H1 (cell line): Measurements from ENCODE around the gene SAXO1. TPM values are rescaled to one million over a fixed set of nuclear protein-coding genes. Genes with fewer than 3 reads are reported as not detected.

Experiments
- CTCF ChIA-PET: fragments of 300-600 bp; sonication (Branson Sonifier 250); formaldehyde crosslinking; loops from one replicate; lab custom pipeline; 2021; ENCODE audit not compliant: partially characterized antibody; lab: Charles Lee
- POLR2A ChIA-PET: fragments of 300-600 bp; sonication (Branson Sonifier 250); formaldehyde crosslinking; loops from one replicate; lab custom pipeline; 2021; ENCODE audit warnings: inconsistent platforms; ENCODE audit not compliant: partially characterized antibody; lab: Charles Lee
- DNase-seq, 2 experiments: peaks; one replicate each; pipeline versions ENCODE4 v3.0.0 to v3.0.0-alpha.2; 2010 to 2022; ENCODE audit warnings: low spot score in 2 of 2, low read depth in 1 of 2, mixed read lengths in 1 of 2
- FAIRE-seq: peaks from 2 replicates; lab custom pipeline; 2011; peaks lifted over from hg19 to GRCh38; lab: Jason Lieb, UNC
- H2AFZ ChIP-seq: 2 replicates; pipeline ENCODE4 v1.8.1; 2012; ENCODE audit warnings: low read length, inconsistent platforms
- H2AK5ac ChIP-seq: 2 replicates; pipeline ENCODE4 v1.6.1; 2013; ENCODE audit warnings: low read depth, low read length
- H2BK120ac ChIP-seq: replicated peaks from 2 replicates; pipeline ENCODE3; 2013; ENCODE audit warnings: low read depth, low read length, inconsistent platforms
- H2BK12ac ChIP-seq: 2 replicates; pipeline ENCODE4 v1.6.1; 2013; ENCODE audit warnings: low read depth, low read length
- H2BK15ac ChIP-seq: 2 replicates; pipeline ENCODE4 v1.6.1; 2013; ENCODE audit warnings: low read length
- H2BK20ac ChIP-seq: 2 replicates; pipeline ENCODE4 v1.6.1; 2013; ENCODE audit warnings: low read length
- H2BK5ac ChIP-seq: 2 replicates; pipeline ENCODE4 v1.6.1; 2013; ENCODE audit warnings: low read depth, low read length
- H3K14ac ChIP-seq: 2 replicates; pipeline ENCODE4 v1.6.1; 2013; ENCODE audit warnings: inconsistent platforms; ENCODE audit not compliant: insufficient read length
- H3K18ac ChIP-seq: 2 replicates; pipeline ENCODE4 v1.6.1; 2013; ENCODE audit warnings: low read length; ENCODE audit errors: extremely low read depth
- H3K23ac ChIP-seq: 2 replicates; pipeline ENCODE4 v1.6.1; 2013; ENCODE audit warnings: inconsistent platforms; ENCODE audit not compliant: insufficient read length
- H3K23me2 ChIP-seq: 2 replicates; pipeline ENCODE4 v1.6.1; 2013; ENCODE audit warnings: low read depth, low read length
- H3K27ac ChIP-seq: 2 replicates; pipeline ENCODE4 v1.6.1; 2011; ENCODE audit warnings: low read depth, low read length, inconsistent platforms
- H3K27me3 ChIP-seq, 4 experiments: replicated peaks in 1 of 4; 1 replicate in 1 of 4; 2 replicates in 3 of 4; pipeline versions ENCODE4 v1.6.1 to v1.8.1; 2011 to 2013; ENCODE audit warnings: low read length in 3 of 4, mild to moderate bottlenecking in 3 of 4, inconsistent platforms in 2 of 4, mixed read lengths in 2 of 4, moderate library complexity in 1 of 4; ENCODE audit not compliant: control insufficient read depth in 3 of 4, insufficient read depth in 3 of 4; ENCODE audit errors: extremely low read depth in 1 of 4
- H3K36me3 ChIP-seq, 4 experiments: 2 replicates each; pipeline versions ENCODE4 v1.6.1 to v1.8.1; 2011 to 2013; ENCODE audit warnings: mild to moderate bottlenecking in 4 of 4, low read length in 3 of 4, moderate library complexity in 2 of 4, control low read depth in 1 of 4, inconsistent platforms in 1 of 4; ENCODE audit not compliant: insufficient read depth in 4 of 4, control insufficient read depth in 2 of 4
- H3K4ac ChIP-seq: replicated peaks from 2 replicates; pipeline ENCODE3; 2013; ENCODE audit warnings: low read length, low read depth, mixed read lengths, inconsistent platforms; ENCODE audit not compliant: insufficient read length
- H3K4me1 ChIP-seq, 4 experiments: replicated peaks in 1 of 4; 1 replicate in 1 of 4; 2 replicates in 3 of 4; pipeline versions ENCODE4 v1.6.1 to v1.8.1; 2011 to 2013; ENCODE audit warnings: low read length in 3 of 4, inconsistent platforms in 2 of 4, mixed read lengths in 1 of 4; ENCODE audit not compliant: insufficient read depth in 4 of 4, control insufficient read depth in 3 of 4
- H3K4me2 ChIP-seq, 2 experiments: 2 replicates each; pipeline versions ENCODE4 v1.6.1 to v1.8.1; 2011 to 2013; ENCODE audit warnings: low read depth in 2 of 2, low read length in 2 of 2, control low read depth in 1 of 2, inconsistent platforms in 1 of 2, mild to moderate bottlenecking in 1 of 2; ENCODE audit not compliant: insufficient read depth in 1 of 2
- H3K4me3 ChIP-seq, 4 experiments: fragments of 200-600, 300-600 bp in 1 of 4; sonication (generic), shearing (Covaris generic), sonication (Bioruptor Twin) in 1 of 4; 2 replicates each; pipeline versions ENCODE4 v1.5.1 to v1.8.1; 2011 to 2016; ENCODE audit warnings: low read length in 4 of 4, low read depth in 3 of 4, control low read depth in 2 of 4, inconsistent platforms in 2 of 4, mild to moderate bottlenecking in 2 of 4, mixed read lengths in 1 of 4, moderate library complexity in 1 of 4; ENCODE audit not compliant: insufficient read depth in 2 of 4; ENCODE audit errors: extremely low read depth in 1 of 4
- H3K56ac ChIP-seq: replicated peaks from 2 replicates; pipeline ENCODE3; 2013; ENCODE audit warnings: low read depth, mild to moderate bottlenecking, mixed read lengths, low read length, inconsistent platforms; ENCODE audit not compliant: insufficient read length
- H3K79me1 ChIP-seq: 2 replicates; pipeline ENCODE4 v1.6.1; 2013; ENCODE audit warnings: low read depth, low read length, control low read depth
- H3K79me2 ChIP-seq, 2 experiments: 2 replicates each; pipeline versions ENCODE4 v1.6.1 to v1.8.1; 2012 to 2013; ENCODE audit warnings: low read length in 2 of 2, mild to moderate bottlenecking in 2 of 2, inconsistent platforms in 1 of 2; ENCODE audit not compliant: insufficient read depth in 2 of 2, control insufficient read depth in 1 of 2
- H3K9ac ChIP-seq, 4 experiments: replicated peaks in 1 of 4; 1 replicate in 1 of 4; 2 replicates in 3 of 4; pipeline versions ENCODE4 v1.6.1 to v1.8.1; 2011 to 2013; ENCODE audit warnings: low read depth in 3 of 4, low read length in 3 of 4, control low read depth in 2 of 4, mild to moderate bottlenecking in 2 of 4, moderate library complexity in 2 of 4, inconsistent platforms in 1 of 4; ENCODE audit errors: extremely low read depth in 1 of 4
- H3K9me3 ChIP-seq, 2 experiments: 2 replicates each; pipeline versions ENCODE4 v1.6.1 to v1.8.1; 2012 to 2013; ENCODE audit warnings: mild to moderate bottlenecking in 2 of 2, moderate library complexity in 2 of 2, control low read depth in 1 of 2, inconsistent platforms in 1 of 2, low read depth in 1 of 2, low read length in 1 of 2, mixed read lengths in 1 of 2; ENCODE audit not compliant: insufficient read depth in 2 of 2
- H4K20me1 ChIP-seq, 2 experiments: replicated peaks in 1 of 2; 2 replicates each; pipeline versions ENCODE3 to v1.8.1; 2011 to 2013; ENCODE audit warnings: inconsistent platforms in 2 of 2, low read length in 2 of 2, mild to moderate bottlenecking in 1 of 2; ENCODE audit not compliant: insufficient read depth in 2 of 2, control insufficient read depth in 1 of 2
- H4K5ac ChIP-seq: 2 replicates; pipeline ENCODE4 v1.6.1; 2013; ENCODE audit warnings: low read length, low read depth, mixed read lengths, inconsistent platforms; ENCODE audit not compliant: insufficient read length
- H4K8ac ChIP-seq: 2 replicates; pipeline ENCODE4 v1.8.0; 2013; ENCODE audit warnings: mild to moderate bottlenecking, moderate library complexity, low read length, inconsistent platforms; ENCODE audit not compliant: insufficient read depth; ENCODE audit errors: extremely low read depth
- H4K91ac ChIP-seq: replicated peaks from 2 replicates; pipeline ENCODE3; 2013; ENCODE audit warnings: low read length, mixed read lengths, inconsistent platforms; ENCODE audit not compliant: insufficient read length
- ATF2 ChIP-seq: IDR thresholded peaks from 2 replicates; pipeline ENCODE4 v1.6.1; 2012; ENCODE audit warnings: low read length, inconsistent platforms
- BRCA1 ChIP-seq: IDR thresholded peaks from 2 replicates; pipeline ENCODE4 v1.6.1; 2012; ENCODE audit warnings: low read depth, low read length, improper control_type of control experiment
- CHD2 ChIP-seq: IDR thresholded peaks from 2 replicates; pipeline ENCODE4 v1.6.1; 2012; ENCODE audit warnings: low read length, improper control_type of control experiment
- EP300 ChIP-seq, 2 experiments: IDR thresholded peaks; 1 replicate in 1 of 2; 2 replicates in 1 of 2; pipeline ENCODE4 v1.6.1; 2011 to 2012; ENCODE audit warnings: low read depth in 2 of 2, low read length in 2 of 2, mild to moderate bottlenecking in 2 of 2, borderline replicate concordance in 1 of 2, inconsistent platforms in 1 of 2, moderate library complexity in 1 of 2
- HDAC6 ChIP-seq: IDR thresholded peaks from one replicate; pipeline ENCODE4 v1.7.1; 2012; ENCODE audit warnings: low read depth, mild to moderate bottlenecking, inconsistent platforms, low read length, moderate library complexity
- TAF1 ChIP-seq: IDR thresholded peaks from 2 replicates; pipeline ENCODE4 v1.6.1; 2011; ENCODE audit warnings: mild to moderate bottlenecking, low read depth, low read length
- WGBS, 2 experiments: shearing (Covaris generic) in 1 of 2; methylation state at CpG; one replicate each; pipeline versions ENCODE4 v1.1.6 to v1.1.7; 2013 to 2015; ENCODE audit warnings: low lambda C conversion rate in 2 of 2, mixed read lengths in 2 of 2, inconsistent platforms in 1 of 2, low coverage in 1 of 2, missing lambda C conversion rate in 1 of 2; ENCODE audit not compliant: insufficient replicate concordance in 2 of 2, insufficient coverage in 1 of 2, insufficient read length in 1 of 2; ENCODE audit errors: extremely low coverage in 1 of 2, missing lambda C conversion rate in 1 of 2; 5-methylcytosine and 5-hydroxymethylcytosine counted together
- polyA plus RNA-seq, 7 experiments: library from polyadenylated mRNA; depleted of rRNA in 3 of 7; stranded (reverse) in 5 of 7; unstranded in 2 of 7; fragments of >200 nt in 5 of 7; fragments of 200-250 nt in 2 of 7; gene quantifications; 1 replicate in 5 of 7; 2 replicates in 1 of 7; 4 replicates in 1 of 7; pipeline versions ENCODE4 v1.2.1 to v1.2.3, GENCODE V29; 2011 to 2013; ENCODE audit warnings: missing spikeins in 2 of 7, mixed read lengths in 2 of 7
- total RNA-seq: library from RNA; stranded (reverse); fragmentation: NEBNext Ultra II Directional; extraction: Animal tissue kit (Norgen Biotek cat#: 25700); gene quantifications from 2 replicates; pipeline ENCODE4 v1.2.1, GENCODE V29; 2021

Gene SAXO1
- total and polyA plus RNA-seq, 2 of the 8 experiments (the other 6 are each of a cell fraction or from before 2014, with no cell fraction given), result 0.11 to 0.20 TPM

- no peak overlapping the region for H3K56ac ChIP-seq
- WGBS, 2 experiments, result 89% methylated on average over 15 of the region's 15 CpGs; no CpG with 5 or more reads in 1 of the 2 experiments
- H3K4ac ChIP-seq, result no peak overlapping the region
- H2BK120ac ChIP-seq, result no peak overlapping the region
- H3K4me1 ChIP-seq, result peaks cover 3 to 13% (median 8%) of the 10 kb centered on the region in 4 experiments
- no peak overlapping the region for H3K4me3 ChIP-seq
- DNase-seq, result no peak
- H3K4me2 ChIP-seq, result no peak overlapping the region
- H2AK5ac ChIP-seq, result no peak overlapping the region
- ChIA-PET POLR2A (interaction anchor here (0.6 kb wide), 1 partner anchor 324 kb away, joined by 3 read pairs; no protein-coding TSS in a partner anchor), CTCF (interaction anchor here (0.9 to 1.3 kb wide), 5 partner anchors 9 to 353 kb away, joined by 3 to 5 read pairs (median 4); no protein-coding TSS in a partner anchor)
- H3K36me3 ChIP-seq, result no peaks in the 10 kb centered on the region
- no peak overlapping the region for H2BK5ac ChIP-seq
- H2AFZ ChIP-seq, result no peak overlapping the region
- no peak overlapping the region for H2BK12ac ChIP-seq
- no peaks in the 10 kb centered on the region for H3K79me2 ChIP-seq
- no peaks in the 10 kb centered on the region; a peak in 1 of 7 replicates for H3K27me3 ChIP-seq
- no peaks in the 10 kb centered on the region for H4K20me1 ChIP-seq
- H4K5ac ChIP-seq, result no peak overlapping the region
- no peak for FAIRE-seq
- H3K79me1 ChIP-seq, result no peaks in the 10 kb centered on the region
- H2BK20ac ChIP-seq, result no peak overlapping the region
- no peak overlapping the region for H3K18ac ChIP-seq
- H3K23ac ChIP-seq, result no peak overlapping the region
- no peaks in the 10 kb centered on the region for H3K23me2 ChIP-seq
- TF ChIP-seq BRCA1 (no peak), EP300 (IDR thresholded peaks at IDR 0.05; ENCODE audit: borderline replicate concordance in 1 of 2, low read depth in 2 of 2, low read length in 2 of 2) (no peak), HDAC6 (no peak), CHD2 (no peak), ATF2 (no peak), TAF1 (no peak)
- H3K14ac ChIP-seq, result no peak overlapping the region
- no peak overlapping the region for H4K8ac ChIP-seq
- H3K27ac ChIP-seq, result no peak overlapping the region
- no peaks in the 10 kb centered on the region for H3K9me3 ChIP-seq
- no peak overlapping the region for H3K9ac ChIP-seq
- H2BK15ac ChIP-seq, result no peak overlapping the region
- no peak overlapping the region for H4K91ac ChIP-seq
Observed at GRCh38 chr9:18907927-18908625, 124.9 kb downstream of the SAXO1 start.
